GM12865 (cell line): ENCODE data around the gene ACTL10.

ENCODE experiments used
- DNase-seq: peaks from one replicate; pipeline ENCODE4 v3.0.0; 2010; ENCODE audit warnings: low read depth
- H3K4me3 ChIP-seq: 2 replicates; pipeline ENCODE4 v1.5.1; 2011; ENCODE audit warnings: mild to moderate bottlenecking, low read depth, low read length, control low read depth
- TF ChIP-seq, protein P1 (sequence below): IDR thresholded peaks from 2 replicates; pipeline ENCODE4 v1.5.1; 2011; ENCODE audit warnings: low read length, control low read depth, low read depth, inconsistent platforms; ENCODE audit not compliant: insufficient read depth; ENCODE audit errors: missing control alignments

Gene ACTL10

DNA sequence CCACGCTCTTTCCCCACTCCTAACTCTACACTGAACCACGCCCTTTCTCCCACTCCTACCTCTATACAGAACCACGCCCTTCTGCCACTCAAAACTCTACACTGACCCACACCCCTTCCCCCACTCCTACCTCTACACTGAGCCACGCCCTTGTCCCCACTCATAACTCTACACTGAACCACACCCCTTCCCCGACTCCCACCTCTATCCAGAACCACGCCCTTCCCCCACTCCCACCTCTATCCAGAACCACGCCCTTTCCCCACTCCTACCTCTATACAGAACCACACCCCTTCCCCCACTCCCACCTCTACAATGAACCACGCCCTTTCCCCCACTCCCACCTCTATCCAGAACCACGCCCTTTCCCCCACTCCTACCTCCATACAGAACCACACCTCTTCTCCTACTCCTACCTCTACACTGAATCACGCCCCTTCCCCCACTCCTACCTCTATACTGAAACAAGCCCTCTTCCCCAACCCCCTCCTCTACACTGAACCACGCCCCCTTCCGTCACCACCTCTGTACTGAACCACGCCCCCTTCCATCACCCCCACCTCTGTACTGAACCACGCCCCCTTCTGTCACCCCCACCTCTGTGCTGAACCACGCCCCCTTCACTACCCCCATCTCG, 43.3 kb downstream of the ACTL10 start:
- TF ChIP-seq, protein P1, sequence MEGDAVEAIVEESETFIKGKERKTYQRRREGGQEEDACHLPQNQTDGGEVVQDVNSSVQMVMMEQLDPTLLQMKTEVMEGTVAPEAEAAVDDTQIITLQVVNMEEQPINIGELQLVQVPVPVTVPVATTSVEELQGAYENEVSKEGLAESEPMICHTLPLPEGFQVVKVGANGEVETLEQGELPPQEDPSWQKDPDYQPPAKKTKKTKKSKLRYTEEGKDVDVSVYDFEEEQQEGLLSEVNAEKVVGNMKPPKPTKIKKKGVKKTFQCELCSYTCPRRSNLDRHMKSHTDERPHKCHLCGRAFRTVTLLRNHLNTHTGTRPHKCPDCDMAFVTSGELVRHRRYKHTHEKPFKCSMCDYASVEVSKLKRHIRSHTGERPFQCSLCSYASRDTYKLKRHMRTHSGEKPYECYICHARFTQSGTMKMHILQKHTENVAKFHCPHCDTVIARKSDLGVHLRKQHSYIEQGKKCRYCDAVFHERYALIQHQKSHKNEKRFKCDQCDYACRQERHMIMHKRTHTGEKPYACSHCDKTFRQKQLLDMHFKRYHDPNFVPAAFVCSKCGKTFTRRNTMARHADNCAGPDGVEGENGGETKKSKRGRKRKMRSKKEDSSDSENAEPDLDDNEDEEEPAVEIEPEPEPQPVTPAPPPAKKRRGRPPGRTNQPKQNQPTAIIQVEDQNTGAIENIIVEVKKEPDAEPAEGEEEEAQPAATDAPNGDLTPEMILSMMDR = no peak
- H3K4me3 ChIP-seq = no peak overlapping the region
- no peak for DNase-seq

DNA sequence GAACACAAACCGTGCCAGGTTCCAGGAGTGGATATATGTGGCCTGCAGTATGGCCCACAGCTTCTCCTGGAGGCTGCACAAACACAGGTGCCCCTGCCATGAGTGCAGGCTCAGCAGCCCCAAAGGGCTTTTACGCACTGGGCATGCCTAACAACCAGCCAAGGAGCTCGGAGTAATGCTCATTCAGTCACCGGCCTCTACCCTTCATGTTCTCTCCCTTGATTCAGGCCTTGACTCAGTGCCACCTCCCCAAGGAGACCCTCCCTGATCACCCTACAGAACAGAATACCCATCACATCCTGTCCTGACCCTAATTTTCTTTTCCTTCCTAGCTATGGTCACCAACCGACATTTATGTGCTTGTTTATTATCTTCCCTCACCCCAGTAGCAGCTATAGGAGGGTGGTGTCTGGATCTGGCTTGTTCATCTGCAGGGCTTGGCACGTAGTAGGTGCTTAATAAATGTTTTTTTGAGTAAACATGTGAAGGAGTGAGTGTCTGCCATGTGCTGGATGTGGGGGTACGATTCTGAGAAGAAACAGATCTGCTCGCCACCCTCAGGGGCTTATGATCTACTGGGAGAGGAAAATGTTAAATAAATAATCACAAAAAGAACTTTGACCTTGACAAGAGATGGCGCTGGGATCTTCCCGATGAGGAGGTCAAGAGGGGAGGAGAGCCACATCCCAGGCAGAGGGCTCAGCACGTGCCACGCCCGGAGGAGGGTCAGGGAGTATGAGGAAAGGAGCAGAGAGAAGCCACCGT, 44.1 kb downstream of the ACTL10 start:
- TF ChIP-seq, protein P1 = no peak
- no peak overlapping the region for H3K4me3 ChIP-seq
- no peak for DNase-seq

- no peak overlapping the region for H3K4me3 ChIP-seq
- TF ChIP-seq, protein P1 = no peak
- DNase-seq = no peak
These were observed 44.6 kb downstream of the ACTL10 start for GRCh38 chr20:33711446-33711738.

- H3K4me3 ChIP-seq = no peak overlapping the region
- TF ChIP-seq, protein P1 = no peak
- DNase-seq = no peak
These were observed 47.2 kb downstream of the ACTL10 start for GRCh38 chr20:33713865-33714367.

GRCh38 chr20:33716498-33716897, 49.8 kb downstream of the ACTL10 start:
- no peak overlapping the region for H3K4me3 ChIP-seq
- DNase-seq = no peak
- TF ChIP-seq, protein P1 = no peak
